ENCODE results near the gene RNF39. TPM values are rescaled to one million over a fixed set of nuclear protein-coding genes. Genes with fewer than 3 reads are reported as not detected.
A peak's percentile ranks its signal among the peaks of the same experiment; 100 is the strongest.

RNF39 gene
- total and polyA plus RNA-seq, 10 of the 15 experiments (the other 5 are each of a cell fraction or from before 2014, with no cell fraction given), result 0.04 to 0.11 TPM; not detected in 8

GRCh38 chr6:30063315-30063714, 12.3 kb downstream of the RNF39 start (continued):
- TF ChIP-seq, protein P1, sequence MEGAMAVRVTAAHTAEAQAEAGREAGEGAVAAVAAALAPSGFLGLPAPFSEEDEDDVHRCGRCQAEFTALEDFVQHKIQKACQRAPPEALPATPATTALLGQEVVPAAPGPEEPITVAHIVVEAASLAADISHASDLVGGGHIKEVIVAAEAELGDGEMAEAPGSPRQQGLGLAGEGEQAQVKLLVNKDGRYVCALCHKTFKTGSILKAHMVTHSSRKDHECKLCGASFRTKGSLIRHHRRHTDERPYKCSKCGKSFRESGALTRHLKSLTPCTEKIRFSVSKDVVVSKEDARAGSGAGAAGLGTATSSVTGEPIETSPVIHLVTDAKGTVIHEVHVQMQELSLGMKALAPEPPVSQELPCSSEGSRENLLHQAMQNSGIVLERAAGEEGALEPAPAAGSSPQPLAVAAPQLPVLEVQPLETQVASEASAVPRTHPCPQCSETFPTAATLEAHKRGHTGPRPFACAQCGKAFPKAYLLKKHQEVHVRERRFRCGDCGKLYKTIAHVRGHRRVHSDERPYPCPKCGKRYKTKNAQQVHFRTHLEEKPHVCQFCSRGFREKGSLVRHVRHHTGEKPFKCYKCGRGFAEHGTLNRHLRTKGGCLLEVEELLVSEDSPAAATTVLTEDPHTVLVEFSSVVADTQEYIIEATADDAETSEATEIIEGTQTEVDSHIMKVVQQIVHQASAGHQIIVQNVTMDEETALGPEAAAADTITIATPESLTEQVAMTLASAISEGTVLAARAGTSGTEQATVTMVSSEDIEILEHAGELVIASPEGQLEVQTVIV (IDR thresholded peaks at IDR 0.05; ENCODE audit: borderline replicate concordance, partially characterized antibody), result no peak

DNA sequence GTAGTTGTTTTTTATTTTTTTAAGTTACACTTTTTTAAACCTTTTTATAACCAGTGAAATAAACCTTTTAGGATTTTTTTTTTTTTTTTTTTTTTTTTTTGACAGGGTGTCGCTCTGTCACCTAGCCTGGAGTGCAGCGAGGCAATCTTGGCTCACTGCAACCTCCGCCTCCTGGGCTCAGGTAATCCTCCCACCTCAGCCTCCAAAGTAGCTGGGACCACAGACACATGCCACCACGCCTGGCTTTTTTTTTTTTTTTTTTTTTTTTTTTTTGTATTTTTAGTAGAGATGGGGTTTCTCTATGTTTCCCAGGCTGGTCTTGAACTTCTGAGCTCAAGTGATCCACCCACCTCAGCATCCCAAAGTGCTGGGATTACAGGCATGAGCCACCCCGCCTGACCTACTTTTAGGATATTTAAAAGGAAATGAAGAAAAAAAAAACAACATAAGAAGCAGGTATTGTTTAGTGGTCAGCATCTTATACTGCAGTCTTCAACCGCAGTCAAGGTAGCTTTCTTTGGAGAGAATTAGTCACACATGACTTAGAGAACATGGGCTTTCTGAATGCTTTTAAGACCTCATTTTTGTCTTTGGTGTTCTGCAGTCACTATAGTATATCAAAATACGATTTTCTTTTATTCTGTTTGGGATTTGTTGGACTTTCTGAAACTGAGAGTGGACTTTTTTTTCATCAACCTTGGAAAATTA, 12.9 kb downstream of the RNF39 start:
- Histone ChIP-seq H2AFZ (ENCODE audit: control insufficient read depth, low read depth, low read length) (no peak overlapping the region), H4K20me1 (ENCODE audit: control insufficient read depth, insufficient read depth) (no peaks in the 10 kb centered on the region), H3K79me2 (ENCODE audit: control insufficient read depth, insufficient read depth, low read length) (peaks cover 33% of the 10 kb centered on the region), H3K9ac (ENCODE audit: control insufficient read depth, insufficient read depth, low read length) (no peak overlapping the region), H3K9me3 (replicated peaks; ENCODE audit: control insufficient read depth, insufficient read depth, low read length) (no peaks in the 10 kb centered on the region), H3K27ac (ENCODE audit: control insufficient read depth, insufficient read depth) (no peak overlapping the region), H3K27me3 (replicated peaks in 1 of 2; ENCODE audit: control insufficient read depth in 2 of 2, insufficient read depth in 2 of 2, low read length in 1 of 2) (no peaks in the 10 kb centered on the region), H3K36me3 (ENCODE audit: control insufficient read depth in 2 of 2, insufficient read depth in 2 of 2, low read length in 1 of 2) (no peaks in the 10 kb centered on the region), H3K4me1 (ENCODE audit: control insufficient read depth, insufficient read depth, low read length) (peaks cover 5% of the 10 kb centered on the region; the same call in 1 of the 2 replicates), H3K4me2 (ENCODE audit: control insufficient read depth, insufficient read depth) (peak overlapping the region; percentile 67; the same call in 1 of the 2 replicates), H3K4me3 (peak overlapping the region; percentile 99; the same call in 1 of the 2 replicates)
- ChIA-PET SMC1A (ENCODE audit: uncharacterized antibody, unreplicated experiment) (interaction anchor here (1.8 kb wide), 1 partner anchor 23 kb away, joined by 4 read pairs; no protein-coding TSS in a partner anchor), CTCF (interaction anchor here (0.6 to 1.4 kb wide), 3 partner anchors 69 to 618 kb away, joined by 3 to 5 read pairs (median 4); no protein-coding TSS in a partner anchor), POLR2A (interaction anchor here (0.6 to 2.4 kb wide), 5 partner anchors 20 to 555 kb away, joined by 3 to 5 read pairs (median 3); partner anchors contain the start of gene MRPS18B), RAD21 (ENCODE audit: unreplicated experiment) (interaction anchor here (0.6 to 1.0 kb wide), 2 partner anchors 69 to 80 kb away, joined by 3 read pairs; no protein-coding TSS in a partner anchor)
- ATAC-seq (no peak), DNase-seq (ENCODE audit: low read depth, low spot score) (no peak), FAIRE-seq (no peak)
- TF ChIP-seq, protein P2, sequence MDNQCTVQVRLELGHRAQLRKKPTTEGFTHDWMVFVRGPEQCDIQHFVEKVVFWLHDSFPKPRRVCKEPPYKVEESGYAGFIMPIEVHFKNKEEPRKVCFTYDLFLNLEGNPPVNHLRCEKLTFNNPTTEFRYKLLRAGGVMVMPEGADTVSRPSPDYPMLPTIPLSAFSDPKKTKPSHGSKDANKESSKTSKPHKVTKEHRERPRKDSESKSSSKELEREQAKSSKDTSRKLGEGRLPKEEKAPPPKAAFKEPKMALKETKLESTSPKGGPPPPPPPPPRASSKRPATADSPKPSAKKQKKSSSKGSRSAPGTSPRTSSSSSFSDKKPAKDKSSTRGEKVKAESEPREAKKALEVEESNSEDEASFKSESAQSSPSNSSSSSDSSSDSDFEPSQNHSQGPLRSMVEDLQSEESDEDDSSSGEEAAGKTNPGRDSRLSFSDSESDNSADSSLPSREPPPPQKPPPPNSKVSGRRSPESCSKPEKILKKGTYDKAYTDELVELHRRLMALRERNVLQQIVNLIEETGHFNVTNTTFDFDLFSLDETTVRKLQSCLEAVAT (IDR thresholded peaks at IDR 0.05), result peak; percentile 10; the same call in 1 of the 2 replicates
- TF ChIP-seq EZH2 (IDR thresholded peaks at IDR 0.05; ENCODE audit: borderline replicate concordance, control insufficient read depth, low read depth, low read length) (no peak), HDAC2 (IDR thresholded peaks at IDR 0.05) (no peak), POLR2AphosphoS5 (IDR thresholded peaks at IDR 0.05; ENCODE audit: low read length) (no peak), ZBED1 (IDR thresholded peaks at IDR 0.05; ENCODE audit: borderline replicate concordance) (no peak), SPI1 (IDR thresholded peaks at IDR 0.05; ENCODE audit: borderline replicate concordance, insufficient read depth, low read depth, low read length) (no peak), BMI1 (IDR thresholded peaks at IDR 0.05; ENCODE audit: borderline replicate concordance) (no peak)
- intact Hi-C loops (cut with micrococcal nuclease; ENCODE audit: unreplicated experiment), result no loop called here
- in situ Hi-C loops (cut with MboI), result no loop called here
- no TSS peak for BruUV-seq (replicated peaks)
- 86% methylated on average over 7 of the region's 7 CpGs for WGBS (ENCODE audit: insufficient coverage, insufficient replicate concordance, low lambda C conversion rate, missing lambda C conversion rate)
